Epithelial cell of esophagus (primary cell): ENCODE measurements around the gene GADD45GIP1.
A peak's percentile ranks its signal among the peaks of the same experiment; 100 is the strongest.

ENCODE experiments used
- DNase-seq: peaks from one replicate; pipeline ENCODE4 v3.0.0; 2010; ENCODE audit warnings: low read depth
- H3K4me3 ChIP-seq: 2 replicates; pipeline ENCODE4 v1.5.1; 2011; ENCODE audit warnings: mild to moderate bottlenecking, low read length, control low read depth
- TF ChIP-seq, protein P1 (sequence below): IDR thresholded peaks from 2 replicates; pipeline ENCODE4 v1.5.1; 2011; ENCODE audit warnings: low read depth, mild to moderate bottlenecking, low read length, control low read depth, inconsistent platforms; ENCODE audit not compliant: insufficient read depth; ENCODE audit errors: missing control alignments

GADD45GIP1 gene

DNA sequence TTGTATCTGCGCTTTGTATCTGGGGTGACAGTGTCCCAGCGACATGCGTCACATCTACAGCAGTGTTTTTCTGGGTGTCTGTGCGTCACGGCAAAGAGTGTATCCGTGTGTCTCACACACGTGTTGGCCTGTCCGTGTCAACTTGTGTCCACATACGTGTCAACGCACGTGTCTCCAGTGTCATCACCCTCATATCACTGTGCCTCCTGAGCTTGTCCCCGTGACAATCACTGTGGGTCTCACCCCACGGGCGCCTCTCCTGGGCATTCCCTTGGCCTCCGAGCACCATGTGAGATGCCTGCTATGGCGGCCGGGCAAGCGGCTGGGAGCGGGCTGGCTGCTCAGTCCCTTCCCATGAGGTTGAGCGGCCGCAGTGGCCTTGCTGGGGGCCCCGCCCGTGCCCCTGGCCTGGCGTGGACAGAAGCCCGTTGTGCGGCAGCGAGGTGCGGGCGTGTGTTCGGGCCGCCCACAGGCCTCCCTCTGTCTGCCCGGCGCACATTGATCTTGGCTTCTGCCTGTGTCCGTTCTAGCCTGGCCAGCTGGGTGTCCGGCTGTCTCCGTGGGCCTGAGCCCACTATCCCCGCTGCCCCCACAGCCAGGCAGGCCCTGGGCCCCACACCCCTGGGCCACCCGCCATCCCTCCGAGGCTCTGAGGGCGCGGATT is 44.6 kb upstream of the GADD45GIP1 start:
- DNase-seq = no peak
- no peak overlapping the region for H3K4me3 ChIP-seq
- TF ChIP-seq, protein P1, sequence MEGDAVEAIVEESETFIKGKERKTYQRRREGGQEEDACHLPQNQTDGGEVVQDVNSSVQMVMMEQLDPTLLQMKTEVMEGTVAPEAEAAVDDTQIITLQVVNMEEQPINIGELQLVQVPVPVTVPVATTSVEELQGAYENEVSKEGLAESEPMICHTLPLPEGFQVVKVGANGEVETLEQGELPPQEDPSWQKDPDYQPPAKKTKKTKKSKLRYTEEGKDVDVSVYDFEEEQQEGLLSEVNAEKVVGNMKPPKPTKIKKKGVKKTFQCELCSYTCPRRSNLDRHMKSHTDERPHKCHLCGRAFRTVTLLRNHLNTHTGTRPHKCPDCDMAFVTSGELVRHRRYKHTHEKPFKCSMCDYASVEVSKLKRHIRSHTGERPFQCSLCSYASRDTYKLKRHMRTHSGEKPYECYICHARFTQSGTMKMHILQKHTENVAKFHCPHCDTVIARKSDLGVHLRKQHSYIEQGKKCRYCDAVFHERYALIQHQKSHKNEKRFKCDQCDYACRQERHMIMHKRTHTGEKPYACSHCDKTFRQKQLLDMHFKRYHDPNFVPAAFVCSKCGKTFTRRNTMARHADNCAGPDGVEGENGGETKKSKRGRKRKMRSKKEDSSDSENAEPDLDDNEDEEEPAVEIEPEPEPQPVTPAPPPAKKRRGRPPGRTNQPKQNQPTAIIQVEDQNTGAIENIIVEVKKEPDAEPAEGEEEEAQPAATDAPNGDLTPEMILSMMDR = no peak

DNA sequence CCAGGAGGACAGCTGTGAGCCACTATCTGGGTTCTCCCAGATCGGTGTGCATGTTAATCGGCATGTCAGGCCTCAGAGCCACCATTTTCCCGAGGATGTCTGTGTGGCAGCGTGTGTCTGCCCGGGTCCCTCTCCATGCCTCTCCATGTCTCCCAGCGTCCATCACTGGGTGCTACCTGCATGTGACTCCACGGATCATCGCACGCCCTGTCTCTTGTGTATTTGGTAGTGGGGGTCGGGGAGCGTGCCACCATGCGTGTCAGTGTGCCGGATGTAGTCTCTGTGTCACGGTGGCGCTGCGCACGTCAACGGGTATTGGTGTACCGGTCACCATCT is 44.1 kb upstream of the GADD45GIP1 start:
- TF ChIP-seq, protein P1 = no peak
- DNase-seq = no peak
- no peak overlapping the region for H3K4me3 ChIP-seq

DNA sequence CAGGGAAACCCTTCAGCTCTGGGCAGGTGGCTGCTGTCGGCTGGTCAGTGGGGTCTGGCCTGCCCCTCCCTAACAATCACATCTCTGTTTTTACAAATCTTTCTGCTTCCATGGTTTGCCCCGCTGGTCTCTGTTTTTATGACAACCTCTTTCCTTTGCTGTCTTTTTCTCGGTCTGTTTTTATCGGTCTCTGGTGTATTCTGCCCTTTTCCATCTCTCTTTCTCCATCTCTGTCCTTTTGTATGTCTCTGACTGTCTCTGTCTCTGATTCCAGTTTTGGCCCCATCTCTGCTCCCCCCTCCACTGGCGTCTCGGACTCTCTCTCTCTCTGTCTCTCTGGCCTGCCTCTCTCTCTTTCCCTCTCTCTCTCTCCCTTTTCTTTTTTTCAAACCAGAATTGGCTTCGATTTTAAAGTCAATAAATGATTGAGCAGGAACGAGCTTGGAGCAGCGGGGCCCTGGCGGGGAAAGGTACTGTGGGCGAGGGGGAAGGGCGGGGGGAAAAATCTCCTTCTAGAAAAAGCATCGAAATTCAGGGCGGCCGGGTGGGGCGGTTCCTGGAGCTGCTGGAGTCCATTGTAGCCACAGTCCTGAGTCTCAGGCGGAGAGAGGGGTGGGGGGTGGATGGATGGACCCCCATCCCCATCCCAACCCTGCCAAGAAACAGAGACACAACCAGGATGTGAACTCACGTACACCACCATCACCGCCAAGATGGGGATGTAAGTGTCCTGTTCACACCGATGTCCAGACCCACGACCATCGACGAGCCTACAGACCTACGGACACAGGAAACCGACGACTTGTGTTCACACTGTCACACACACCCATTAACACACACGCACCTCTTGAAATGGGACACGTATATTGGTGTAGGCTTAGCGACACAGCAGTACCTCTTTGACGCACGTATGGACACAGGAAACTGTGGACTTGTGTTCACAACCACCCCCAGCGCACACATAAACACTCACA is 41.2 kb upstream of the GADD45GIP1 start:
- no peak for DNase-seq
- TF ChIP-seq, protein P1 = no peak

DNA sequence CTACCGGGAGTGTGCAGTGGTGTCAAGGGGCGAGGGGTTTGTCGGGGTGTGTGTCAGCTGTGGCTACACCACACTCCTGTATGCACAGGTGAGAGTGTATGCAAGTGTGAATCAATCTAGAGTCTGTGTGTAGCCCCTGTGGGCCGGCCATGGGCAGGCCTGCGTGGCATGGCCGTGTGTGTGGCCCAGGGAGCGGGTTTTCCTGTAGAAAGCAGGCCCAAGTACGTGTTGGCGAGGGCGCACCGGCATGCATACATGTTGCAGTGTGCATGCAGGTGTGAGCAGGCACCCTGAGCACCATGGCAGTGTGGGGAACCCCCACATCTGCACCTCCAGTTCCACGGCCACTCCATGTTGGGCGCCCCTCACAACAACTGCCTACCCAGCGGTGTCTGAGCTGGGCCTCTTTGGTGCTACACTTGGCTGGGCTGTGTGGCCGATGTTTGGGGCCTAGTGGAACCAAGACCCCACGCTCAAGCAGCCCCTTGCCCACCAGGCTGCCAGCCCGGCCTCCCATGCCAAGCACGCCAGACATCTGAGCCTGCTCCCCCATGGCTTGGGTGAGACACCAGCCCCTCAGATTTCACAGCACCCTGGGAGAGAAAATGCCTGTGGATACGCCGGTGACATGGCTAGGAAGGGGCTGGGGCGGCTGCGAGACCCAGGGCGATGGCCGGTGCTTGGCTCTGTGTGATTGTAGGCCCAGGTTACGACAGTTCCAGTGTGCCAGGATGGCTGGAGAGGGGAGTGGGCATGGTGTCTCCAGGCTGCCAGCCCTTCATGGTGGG is 40.4 kb upstream of the GADD45GIP1 start:
- peak overlapping the region; percentile 65 for H3K4me3 ChIP-seq
- DNase-seq = no peak
- TF ChIP-seq, protein P1 = no peak

More for the DNA sequence above, 41.2 kb upstream of the GADD45GIP1 start:
- no peak overlapping the region for H3K4me3 ChIP-seq

DNA sequence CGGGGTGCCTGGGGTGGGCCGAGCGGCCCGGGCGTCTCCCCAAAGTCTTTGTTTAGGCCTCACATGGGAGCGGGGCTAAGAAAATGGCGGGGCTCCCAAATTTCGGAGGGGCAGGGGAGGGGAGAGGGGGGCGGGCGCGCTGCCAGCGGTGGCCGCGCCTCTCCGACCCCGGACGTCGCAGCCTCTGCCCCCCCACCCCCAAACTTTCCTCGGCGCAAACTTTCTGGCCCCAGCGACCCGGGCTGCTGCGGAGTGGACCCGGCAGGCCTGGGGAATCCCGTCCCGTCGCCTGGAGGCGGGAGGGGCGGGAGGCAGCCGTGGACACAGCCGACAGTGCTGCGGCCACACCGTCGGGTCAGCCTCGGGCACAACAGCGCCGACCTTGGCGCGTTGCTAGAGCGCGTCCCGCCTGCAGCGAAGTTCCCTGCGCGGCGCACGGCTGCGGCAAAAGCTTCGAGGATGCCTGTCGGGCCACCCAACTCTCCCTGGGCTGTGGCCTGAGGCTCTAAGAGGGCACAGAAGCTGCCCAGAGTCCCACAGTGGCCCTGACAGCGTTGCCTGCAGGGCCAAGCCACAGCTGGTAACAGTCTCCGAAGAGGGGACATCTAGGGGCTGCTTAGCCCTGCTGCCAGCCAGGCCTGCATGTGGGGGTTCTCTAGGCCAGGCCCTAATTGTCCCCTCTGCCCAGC is 39.5 kb upstream of the GADD45GIP1 start:
- H3K4me3 ChIP-seq = peak overlapping the region; percentile 65
- DNase-seq = no peak
- TF ChIP-seq, protein P1 = no peak

DNA sequence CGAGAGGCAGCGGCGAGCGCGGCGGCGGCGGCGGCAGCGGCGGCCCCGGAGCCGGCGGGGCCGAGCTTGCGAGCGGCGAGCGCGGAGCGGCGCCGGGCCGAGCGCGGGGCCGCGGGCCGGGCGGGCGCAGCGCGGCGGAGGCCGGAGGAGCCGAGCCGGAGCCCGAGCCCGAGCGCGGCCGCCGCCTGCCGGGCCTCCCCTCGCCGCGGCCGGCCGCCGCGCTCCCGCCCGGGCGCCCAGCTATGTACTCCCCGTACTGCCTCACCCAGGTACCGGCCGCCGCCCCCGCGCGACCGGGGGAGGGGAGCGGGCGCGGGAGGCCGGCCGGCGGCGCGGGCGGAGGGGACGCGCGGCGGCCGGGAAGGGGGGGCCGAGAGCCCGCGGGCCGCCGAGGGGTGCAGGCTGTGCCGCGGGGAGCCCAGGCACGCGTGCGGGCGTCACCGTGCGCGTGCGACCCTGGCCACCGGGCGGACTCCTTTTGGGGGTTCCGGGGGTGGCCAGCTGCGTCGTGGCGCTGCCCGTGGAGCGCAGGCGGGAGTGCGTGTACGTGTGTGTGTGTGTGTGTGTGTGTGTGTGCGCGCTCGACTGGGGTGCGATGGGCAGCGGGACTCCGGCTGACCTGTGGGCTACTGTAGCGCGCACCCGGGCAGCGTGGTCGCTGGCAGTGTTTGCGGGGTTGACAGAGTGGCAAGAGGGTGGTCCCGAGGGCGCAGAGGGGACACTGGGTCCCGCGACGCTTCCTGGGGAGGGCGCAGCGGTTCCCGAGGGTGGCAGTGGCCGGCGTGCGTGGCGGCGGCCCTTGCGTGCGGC is 38.8 kb upstream of the GADD45GIP1 start:
- peak overlapping the region; percentile 65 for H3K4me3 ChIP-seq
- no peak for DNase-seq
- TF ChIP-seq, protein P1 = no peak
